ENCODE measurements around the gene PEX3.

Gene PEX3, protein sequence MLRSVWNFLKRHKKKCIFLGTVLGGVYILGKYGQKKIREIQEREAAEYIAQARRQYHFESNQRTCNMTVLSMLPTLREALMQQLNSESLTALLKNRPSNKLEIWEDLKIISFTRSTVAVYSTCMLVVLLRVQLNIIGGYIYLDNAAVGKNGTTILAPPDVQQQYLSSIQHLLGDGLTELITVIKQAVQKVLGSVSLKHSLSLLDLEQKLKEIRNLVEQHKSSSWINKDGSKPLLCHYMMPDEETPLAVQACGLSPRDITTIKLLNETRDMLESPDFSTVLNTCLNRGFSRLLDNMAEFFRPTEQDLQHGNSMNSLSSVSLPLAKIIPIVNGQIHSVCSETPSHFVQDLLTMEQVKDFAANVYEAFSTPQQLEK

DNA sequence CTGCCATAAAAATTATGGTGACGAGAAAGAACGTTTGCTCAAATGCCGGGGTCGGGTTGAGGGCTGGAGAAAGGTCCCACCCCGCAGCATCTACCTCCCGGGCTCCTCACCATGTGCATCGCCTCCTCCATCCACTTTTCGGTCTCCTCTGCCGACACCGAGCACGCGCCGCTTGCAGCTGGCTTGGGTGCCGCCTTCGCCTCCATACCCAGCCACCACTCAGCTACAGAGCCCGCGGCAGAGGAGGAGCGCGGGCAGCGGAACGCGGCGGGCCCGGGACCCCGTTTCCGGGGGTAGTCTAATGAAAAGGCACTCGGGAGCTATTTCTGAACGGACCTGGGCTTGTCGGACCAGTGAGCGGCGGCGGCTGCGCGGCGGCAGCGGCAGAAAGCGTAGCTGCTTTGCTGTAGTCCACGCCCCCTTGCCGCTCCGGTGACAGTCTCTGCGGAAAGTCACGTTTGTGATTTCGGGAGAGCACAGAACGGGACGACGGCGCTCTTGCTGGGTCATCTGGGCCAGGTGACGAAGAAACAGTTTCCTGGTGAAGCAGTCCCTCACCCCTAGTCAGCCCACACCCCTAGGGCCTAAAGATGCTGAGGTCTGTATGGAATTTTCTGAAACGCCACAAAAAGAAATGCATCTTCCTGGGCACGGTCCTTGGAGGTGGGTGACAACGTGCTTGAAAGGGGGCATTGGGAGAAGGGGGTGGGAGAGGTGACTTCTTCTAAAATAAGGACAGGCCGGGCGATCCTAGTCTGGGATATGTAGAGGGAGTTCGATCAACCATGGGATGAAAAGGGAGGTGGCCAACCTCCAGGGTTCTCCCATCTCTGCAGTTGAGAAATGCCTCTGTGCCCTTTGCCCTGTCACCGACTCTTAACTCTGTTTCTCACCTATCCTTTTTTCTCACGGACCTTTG lies at the start of gene PEX3, which contains the start of gene ADAT2:
Gene PEX3, plus strand, starts transcription at position 353 of the 919 bp plus-strand sequence. Its CDS starts 238 bp downstream, at position 591.
Gene ADAT2, minus strand, starts transcription at position 243 of the 919 bp plus-strand sequence. Its CDS starts 37 bp downstream, at position 206.
- peaks cover 8 to 13% of the 10 kb centered on the region in 2 donors for H3K4me1 ChIP-seq (ENCODE audit: control insufficient read depth in 2 of 2, insufficient read depth in 2 of 2, low read length in 2 of 2)
- no peaks in the 10 kb centered on the region for H3K27me3 ChIP-seq (ENCODE audit: control insufficient read depth in 2 of 2, insufficient read depth in 2 of 2, low read length in 2 of 2)
- H3K9me3 ChIP-seq (ENCODE audit: control insufficient read depth in 2 of 2, low read length in 2 of 2), result no peaks in the 10 kb centered on the region
- H3K27ac ChIP-seq (ENCODE audit: low read depth in 2 of 2, low read length in 2 of 2), result peak within 1 kb of the TSS; percentile 56 to 78
- peaks cover 0 to 2% of the 10 kb centered on the region in 2 donors for H3K36me3 ChIP-seq (ENCODE audit: control insufficient read depth in 2 of 2, insufficient read depth in 2 of 2, low read length in 2 of 2)
- peak within 1 kb of the TSS; percentile 65 to 94 for H3K9ac ChIP-seq (ENCODE audit: low read depth in 1 of 2, low read length in 2 of 2)
- peak within 1 kb of the TSS; percentile 88 to 95 for H3K4me3 ChIP-seq (ENCODE audit: low read length in 2 of 2)

DNA sequence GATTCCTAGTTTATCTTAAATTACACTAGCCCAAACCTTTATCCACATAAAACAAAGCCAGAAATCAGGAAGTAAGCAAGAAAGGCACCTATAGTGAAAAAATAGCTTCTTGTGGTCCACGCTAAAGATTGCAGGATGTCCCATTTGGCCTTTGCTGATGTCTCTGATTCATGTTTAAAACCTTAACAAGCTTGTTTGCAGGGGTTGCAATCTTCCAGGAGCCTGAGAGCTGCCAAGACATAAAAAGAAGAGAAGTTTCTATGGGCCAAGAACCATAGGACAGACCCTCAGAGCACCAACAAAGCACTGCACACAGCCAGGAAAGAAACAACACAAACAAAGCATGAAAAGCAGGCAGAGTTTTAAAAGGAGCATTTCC lies 49.5 kb upstream of the PEX3 start:
- H3K4me1 ChIP-seq (ENCODE audit: control insufficient read depth in 2 of 2, insufficient read depth in 2 of 2, low read length in 2 of 2), result peaks cover 7 to 16% of the 10 kb centered on the region in 2 donors

DNA sequence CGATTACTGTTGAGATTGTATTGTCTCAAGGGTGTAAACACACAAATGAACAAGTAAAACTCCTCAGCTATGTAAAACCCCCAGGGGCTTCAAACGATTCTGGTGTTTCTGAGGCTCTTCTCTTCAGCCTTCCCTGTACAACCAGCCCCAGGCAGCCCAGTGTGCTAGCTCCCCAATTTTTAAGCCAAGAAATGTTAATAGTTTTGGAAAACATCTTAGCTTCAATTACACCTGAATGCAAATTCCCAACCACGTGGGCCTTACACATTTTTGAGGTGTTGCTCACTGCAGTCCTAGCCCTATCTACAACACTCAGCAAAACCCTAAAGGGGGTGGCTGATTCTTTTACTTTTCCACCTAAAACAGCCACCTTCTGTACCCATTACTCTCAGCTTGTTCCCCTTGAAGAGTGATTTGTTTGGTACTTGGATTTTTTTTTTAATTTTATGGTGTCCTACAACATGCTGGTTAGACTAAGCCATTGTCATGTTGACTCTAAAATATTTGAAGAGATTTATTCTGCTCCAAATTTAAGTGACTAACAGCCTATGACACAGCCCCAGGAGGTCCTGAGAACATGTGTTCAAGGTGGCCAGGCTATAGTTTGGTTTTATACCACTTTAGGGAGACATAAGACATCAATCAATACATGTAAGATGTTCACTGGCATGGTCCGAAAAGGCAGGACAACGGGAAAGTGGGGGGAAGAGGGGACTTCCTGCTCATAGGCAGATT lies 48.8 kb upstream of the PEX3 start:
- Histone ChIP-seq H3K4me1 (ENCODE audit: control insufficient read depth in 2 of 2, insufficient read depth in 2 of 2, low read length in 2 of 2) (peaks cover 6 to 15% of the 10 kb centered on the region in 2 donors), H3K9ac (ENCODE audit: low read depth in 1 of 2, low read length in 2 of 2) (no peak overlapping the region), H3K36me3 (ENCODE audit: control insufficient read depth in 2 of 2, insufficient read depth in 2 of 2, low read length in 2 of 2) (no peaks in the 10 kb centered on the region), H3K27me3 (ENCODE audit: control insufficient read depth in 2 of 2, insufficient read depth in 2 of 2, low read length in 2 of 2) (no peaks in the 10 kb centered on the region), H3K27ac (ENCODE audit: low read depth in 2 of 2, low read length in 2 of 2) (no peak overlapping the region), H3K4me3 (ENCODE audit: low read length in 2 of 2) (no peak overlapping the region), H3K9me3 (ENCODE audit: control insufficient read depth in 2 of 2, low read length in 2 of 2) (no peaks in the 10 kb centered on the region)

More for the DNA sequence above, 49.5 kb upstream of the PEX3 start:
- no peaks in the 10 kb centered on the region for H3K9me3 ChIP-seq (ENCODE audit: control insufficient read depth in 2 of 2, low read length in 2 of 2)
- no peak overlapping the region for H3K27ac ChIP-seq (ENCODE audit: low read depth in 2 of 2, low read length in 2 of 2)
- H3K36me3 ChIP-seq (ENCODE audit: control insufficient read depth in 2 of 2, insufficient read depth in 2 of 2, low read length in 2 of 2), result no peaks in the 10 kb centered on the region
- no peak overlapping the region for H3K9ac ChIP-seq (ENCODE audit: low read depth in 1 of 2, low read length in 2 of 2)
- H3K27me3 ChIP-seq (ENCODE audit: control insufficient read depth in 2 of 2, insufficient read depth in 2 of 2, low read length in 2 of 2), result no peaks in the 10 kb centered on the region
- H3K4me3 ChIP-seq (ENCODE audit: low read length in 2 of 2), result no peak overlapping the region

DNA sequence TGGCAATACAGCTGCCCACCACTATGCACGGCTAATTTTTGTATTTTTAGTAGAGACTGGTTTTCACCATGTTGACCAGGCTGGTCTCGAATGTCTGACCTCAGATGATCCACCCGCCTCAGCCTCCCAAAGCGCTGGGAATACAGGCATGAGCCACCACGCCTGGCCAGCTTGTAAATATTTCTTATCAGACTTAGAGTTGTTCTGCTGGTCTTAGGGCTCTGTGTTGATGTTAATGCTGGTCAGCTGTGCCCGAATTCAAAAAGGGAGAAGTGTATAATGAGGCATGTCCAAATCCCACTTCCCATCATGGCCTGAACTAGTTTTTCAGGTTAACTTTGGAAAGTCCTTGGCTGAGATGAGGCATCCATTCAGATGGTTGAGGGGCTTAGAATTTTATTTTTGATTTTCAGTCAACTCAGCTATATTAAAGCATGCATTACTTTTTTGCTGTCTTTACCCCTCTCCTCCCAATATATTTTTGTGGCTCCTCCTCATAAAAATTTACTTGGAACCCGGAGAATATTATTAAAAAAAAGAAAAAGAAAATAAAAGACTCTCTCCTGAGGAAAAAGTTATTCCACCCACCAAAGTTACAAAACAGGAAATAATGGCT lies 47.8 kb upstream of the PEX3 start:
- Histone ChIP-seq H3K4me1 (ENCODE audit: control insufficient read depth in 2 of 2, insufficient read depth in 2 of 2, low read length in 2 of 2) (peaks cover under 1 to 6% of the 10 kb centered on the region in 2 donors), H3K9ac (ENCODE audit: low read depth in 1 of 2, low read length in 2 of 2) (no peak overlapping the region), H3K27me3 (ENCODE audit: control insufficient read depth in 2 of 2, insufficient read depth in 2 of 2, low read length in 2 of 2) (no peaks in the 10 kb centered on the region), H3K36me3 (ENCODE audit: control insufficient read depth in 2 of 2, insufficient read depth in 2 of 2, low read length in 2 of 2) (no peaks in the 10 kb centered on the region), H3K9me3 (ENCODE audit: control insufficient read depth in 2 of 2, low read length in 2 of 2) (no peaks in the 10 kb centered on the region), H3K27ac (ENCODE audit: low read depth in 2 of 2, low read length in 2 of 2) (no peak overlapping the region), H3K4me3 (ENCODE audit: low read length in 2 of 2) (no peak overlapping the region)

DNA sequence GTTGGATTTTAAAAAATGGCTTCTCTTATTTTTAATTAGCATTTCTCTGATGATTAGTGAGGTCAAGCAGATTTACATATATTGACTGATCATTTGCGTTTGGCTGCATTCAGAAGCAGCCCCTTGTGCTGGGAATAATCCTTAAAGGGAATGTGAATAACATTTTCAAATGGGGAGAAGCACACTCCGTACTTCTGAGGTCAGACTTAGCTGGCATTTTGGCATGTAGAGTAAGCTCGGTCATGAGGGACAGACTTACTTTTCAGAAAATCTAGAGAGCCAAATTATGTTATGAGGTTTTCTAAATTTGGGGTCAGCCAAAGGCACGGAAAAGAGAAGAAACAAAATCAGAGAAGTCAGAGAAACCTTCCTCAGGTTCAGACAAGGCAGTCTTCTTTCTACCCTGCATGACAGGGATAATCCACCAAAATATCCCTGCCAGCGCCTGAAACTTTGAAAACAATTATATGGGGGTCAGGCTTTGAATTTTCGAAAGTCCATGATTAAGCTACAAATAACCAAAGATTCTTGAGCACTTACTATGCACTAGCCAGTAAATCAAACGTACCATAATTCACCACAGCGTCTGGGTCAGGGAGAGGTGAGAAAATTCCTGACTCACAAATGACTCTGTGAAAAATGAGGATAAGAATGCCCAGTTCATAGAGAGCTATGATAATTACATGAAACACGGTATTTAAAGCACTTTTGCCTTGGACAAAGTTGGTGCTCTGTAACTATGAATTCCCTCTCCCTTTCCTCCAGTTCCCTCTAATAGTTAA lies 45.0 kb upstream of the PEX3 start:
- no peak overlapping the region for H3K27ac ChIP-seq (ENCODE audit: low read depth in 2 of 2, low read length in 2 of 2)

DNA sequence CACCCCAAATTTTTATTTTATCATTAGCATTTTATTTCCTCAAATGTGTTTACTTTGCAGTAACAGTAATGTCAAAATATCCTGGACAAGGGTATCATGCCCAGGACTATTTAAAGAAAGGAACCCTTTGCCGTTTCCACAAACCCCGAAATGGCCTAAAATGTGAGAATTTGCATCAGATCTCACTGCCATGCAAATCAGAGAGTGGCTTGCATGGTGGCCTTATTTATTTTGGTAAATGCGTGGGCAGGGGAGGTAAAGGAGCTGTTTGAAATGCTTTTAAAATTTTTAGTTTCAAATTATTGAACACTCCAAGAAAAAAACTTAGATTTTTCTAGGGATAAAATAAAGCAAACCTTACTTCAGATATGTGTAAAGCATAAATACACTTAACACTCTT lies 43.9 kb upstream of the PEX3 start:
- Histone ChIP-seq H3K9ac (ENCODE audit: low read depth in 1 of 2, low read length in 2 of 2) (no peak overlapping the region), H3K9me3 (ENCODE audit: control insufficient read depth in 2 of 2, low read length in 2 of 2) (no peaks in the 10 kb centered on the region), H3K4me3 (ENCODE audit: low read length in 2 of 2) (no peak overlapping the region), H3K27me3 (ENCODE audit: control insufficient read depth in 2 of 2, insufficient read depth in 2 of 2, low read length in 2 of 2) (no peaks in the 10 kb centered on the region), H3K36me3 (ENCODE audit: control insufficient read depth in 2 of 2, insufficient read depth in 2 of 2, low read length in 2 of 2) (no peaks in the 10 kb centered on the region), H3K4me1 (ENCODE audit: control insufficient read depth in 2 of 2, insufficient read depth in 2 of 2, low read length in 2 of 2) (no peaks in the 10 kb centered on the region), H3K27ac (ENCODE audit: low read depth in 2 of 2, low read length in 2 of 2) (no peak overlapping the region)

More for the DNA sequence above, 45.0 kb upstream of the PEX3 start:
- Histone ChIP-seq H3K4me1 (ENCODE audit: control insufficient read depth in 2 of 2, insufficient read depth in 2 of 2, low read length in 2 of 2) (peaks cover 0 to 4% of the 10 kb centered on the region in 2 donors), H3K27me3 (ENCODE audit: control insufficient read depth in 2 of 2, insufficient read depth in 2 of 2, low read length in 2 of 2) (no peaks in the 10 kb centered on the region), H3K36me3 (ENCODE audit: control insufficient read depth in 2 of 2, insufficient read depth in 2 of 2, low read length in 2 of 2) (no peaks in the 10 kb centered on the region), H3K9me3 (ENCODE audit: control insufficient read depth in 2 of 2, low read length in 2 of 2) (no peaks in the 10 kb centered on the region), H3K4me3 (ENCODE audit: low read length in 2 of 2) (no peak overlapping the region), H3K9ac (ENCODE audit: low read depth in 1 of 2, low read length in 2 of 2) (no peak overlapping the region)

DNA sequence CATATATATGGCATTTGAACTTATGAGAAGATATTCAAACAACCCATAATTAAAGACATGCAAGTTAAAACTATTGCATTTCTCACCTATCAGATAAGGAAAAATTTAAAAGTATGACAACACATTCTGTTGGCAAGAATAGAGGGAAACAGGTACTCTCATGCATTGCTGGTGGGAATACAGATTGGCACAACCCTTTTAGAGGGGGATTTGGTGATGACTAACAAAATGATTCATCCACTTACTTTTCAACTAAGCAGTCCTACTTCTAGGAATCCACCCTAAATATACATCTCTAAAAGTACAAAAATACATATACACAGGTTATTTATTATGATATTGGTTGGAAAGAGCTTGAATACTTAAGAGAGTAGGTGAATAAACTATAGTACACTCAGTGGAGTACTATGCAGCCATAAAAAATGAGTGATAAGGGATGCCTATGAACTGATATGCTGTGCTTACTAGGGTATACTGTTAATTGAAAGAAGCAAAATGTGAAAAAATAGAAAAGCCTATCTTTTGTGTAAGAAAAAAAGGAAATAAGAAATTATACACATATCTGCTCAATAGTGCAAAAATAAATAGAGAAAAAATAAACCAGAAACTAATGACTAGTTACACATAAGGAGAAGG lies 42.3 kb upstream of the PEX3 start:
- Histone ChIP-seq H3K9me3 (ENCODE audit: control insufficient read depth in 2 of 2, low read length in 2 of 2) (no peaks in the 10 kb centered on the region), H3K9ac (ENCODE audit: low read depth in 1 of 2, low read length in 2 of 2) (no peak overlapping the region), H3K27me3 (ENCODE audit: control insufficient read depth in 2 of 2, insufficient read depth in 2 of 2, low read length in 2 of 2) (no peaks in the 10 kb centered on the region), H3K27ac (ENCODE audit: low read depth in 2 of 2, low read length in 2 of 2) (no peak overlapping the region), H3K36me3 (ENCODE audit: control insufficient read depth in 2 of 2, insufficient read depth in 2 of 2, low read length in 2 of 2) (no peaks in the 10 kb centered on the region), H3K4me1 (ENCODE audit: control insufficient read depth in 2 of 2, insufficient read depth in 2 of 2, low read length in 2 of 2) (no peaks in the 10 kb centered on the region), H3K4me3 (ENCODE audit: low read length in 2 of 2) (no peak overlapping the region)

DNA sequence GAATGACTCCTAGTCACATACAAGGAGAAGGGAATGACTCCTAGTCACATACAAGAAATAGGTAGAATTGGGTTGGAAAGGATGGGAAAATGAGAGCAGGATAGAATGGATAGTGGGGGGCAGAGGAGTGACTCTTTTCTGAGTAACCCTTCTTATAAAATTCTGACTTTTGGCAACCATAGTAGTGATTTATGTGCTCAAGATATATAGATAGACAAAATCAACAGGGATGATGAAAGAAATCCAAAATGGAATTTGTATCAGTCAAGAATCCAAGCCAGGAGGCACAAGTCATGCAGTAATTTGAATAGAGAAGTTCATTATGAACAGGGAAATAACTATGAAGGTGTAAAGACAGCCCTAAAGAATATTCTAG lies 41.8 kb upstream of the PEX3 start:
- H3K36me3 ChIP-seq (ENCODE audit: control insufficient read depth in 2 of 2, insufficient read depth in 2 of 2, low read length in 2 of 2), result no peaks in the 10 kb centered on the region
- no peak overlapping the region for H3K4me3 ChIP-seq (ENCODE audit: low read length in 2 of 2)
- no peaks in the 10 kb centered on the region for H3K4me1 ChIP-seq (ENCODE audit: control insufficient read depth in 2 of 2, insufficient read depth in 2 of 2, low read length in 2 of 2)
- no peak overlapping the region for H3K27ac ChIP-seq (ENCODE audit: low read depth in 2 of 2, low read length in 2 of 2)
- H3K27me3 ChIP-seq (ENCODE audit: control insufficient read depth in 2 of 2, insufficient read depth in 2 of 2, low read length in 2 of 2), result no peaks in the 10 kb centered on the region
- no peaks in the 10 kb centered on the region for H3K9me3 ChIP-seq (ENCODE audit: control insufficient read depth in 2 of 2, low read length in 2 of 2)
- H3K9ac ChIP-seq (ENCODE audit: low read depth in 1 of 2, low read length in 2 of 2), result no peak overlapping the region

DNA sequence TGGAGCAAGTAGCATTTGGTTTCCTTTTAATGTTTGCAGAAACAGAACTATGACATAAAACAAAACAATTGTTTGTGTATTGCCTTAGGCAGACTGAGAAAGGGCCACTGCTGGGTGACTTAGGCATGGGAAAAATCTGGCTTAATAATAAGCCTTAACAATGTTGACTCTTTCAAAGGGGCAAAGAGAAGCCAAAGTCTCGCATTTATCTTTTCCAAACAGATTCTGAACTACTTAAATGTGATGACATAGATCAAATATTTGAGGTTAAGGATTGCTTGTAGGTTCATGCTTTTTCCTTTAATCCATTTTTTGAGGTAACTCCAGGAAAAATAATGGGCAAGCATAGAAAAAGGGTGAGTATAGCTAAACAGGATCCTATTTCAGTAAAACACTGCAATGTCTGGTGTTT lies 39.7 kb upstream of the PEX3 start:
- no peak overlapping the region for H3K27ac ChIP-seq (ENCODE audit: low read depth in 2 of 2, low read length in 2 of 2)
- no peaks in the 10 kb centered on the region for H3K27me3 ChIP-seq (ENCODE audit: control insufficient read depth in 2 of 2, insufficient read depth in 2 of 2, low read length in 2 of 2)
- H3K4me1 ChIP-seq (ENCODE audit: control insufficient read depth in 2 of 2, insufficient read depth in 2 of 2, low read length in 2 of 2), result no peaks in the 10 kb centered on the region
- H3K9ac ChIP-seq (ENCODE audit: low read depth in 1 of 2, low read length in 2 of 2), result no peak overlapping the region
- no peaks in the 10 kb centered on the region for H3K36me3 ChIP-seq (ENCODE audit: control insufficient read depth in 2 of 2, insufficient read depth in 2 of 2, low read length in 2 of 2)
- H3K9me3 ChIP-seq (ENCODE audit: control insufficient read depth in 2 of 2, low read length in 2 of 2), result no peaks in the 10 kb centered on the region
- H3K4me3 ChIP-seq (ENCODE audit: low read length in 2 of 2), result no peak overlapping the region

All from mucosa of rectum (tissue), 2 donors.